Naive thymus-derived CD4-positive, alpha-beta T cell (primary cell): ENCODE data around the gene GMDS. TPM values are rescaled to one million over a fixed set of nuclear protein-coding genes. Genes with fewer than 3 reads are reported as not detected.

Experiments
- ATAC-seq: fragments of 150-1000 bp; cut with Tn5 transposase; 2 replicates; pipeline ENCODE4 v1.10.0; 2021; ENCODE audit warnings: mild to moderate bottlenecking, moderate library complexity
- CTCF ChIA-PET: fragments of 350-600 bp; sonication (Branson Sonifier 250); formaldehyde crosslinking; loops from one replicate; lab custom pipeline; 2021; ENCODE audit warnings: antibody characterized with exemption; lab: Charles Lee
- POLR2A ChIA-PET: fragments of 350-600 bp; sonication (Branson Sonifier 250); formaldehyde crosslinking; loops from one replicate; lab custom pipeline; 2021; ENCODE audit warnings: antibody characterized with exemption, inconsistent platforms; lab: Charles Lee
- DNase-seq, 9 donors: peaks; one replicate each; pipeline versions ENCODE4 v3.0.0 to v3.0.0-alpha.2; 2020 to 2022; ENCODE audit warnings: mixed read lengths in 1 of 9
- H3K27ac ChIP-seq: one replicate; pipeline ENCODE4 v1.7.0; 2013; ENCODE audit warnings: mild to moderate bottlenecking, low read depth, low read length, moderate library complexity
- H3K27me3 ChIP-seq, 2 donors: one replicate each; pipeline ENCODE4 v1.7.0; 2013; ENCODE audit warnings: low read length in 2 of 2, mild to moderate bottlenecking in 2 of 2, moderate library complexity in 2 of 2; ENCODE audit not compliant: control insufficient read depth in 2 of 2, insufficient read depth in 2 of 2
- H3K36me3 ChIP-seq, 3 experiments: 1 replicate in 2 of 3; 2 replicates in 1 of 3; pipeline ENCODE4 v1.7.0; 2013; ENCODE audit warnings: low read length in 3 of 3, mild to moderate bottlenecking in 3 of 3, moderate library complexity in 1 of 3; ENCODE audit not compliant: insufficient read depth in 3 of 3, control insufficient read depth in 2 of 3
- H3K4me1 ChIP-seq, 2 donors: one replicate each; pipeline ENCODE4 v1.7.0; 2013; ENCODE audit warnings: low read length in 2 of 2, mild to moderate bottlenecking in 2 of 2, moderate library complexity in 1 of 2; ENCODE audit not compliant: control insufficient read depth in 2 of 2, insufficient read depth in 2 of 2
- H3K4me3 ChIP-seq: 2 replicates; pipeline ENCODE4 v1.7.0; 2013; ENCODE audit warnings: mild to moderate bottlenecking, low read length
- H3K9me3 ChIP-seq, 3 experiments: 1 replicate in 2 of 3; 2 replicates in 1 of 3; pipeline ENCODE4 v1.7.0; 2013; ENCODE audit warnings: low read length in 3 of 3; ENCODE audit not compliant: control insufficient read depth in 2 of 3
- H3K27ac Mint-ChIP-seq, 9 donors: one replicate each; pipeline ENCODE4 v1.8.0; 2020 to 2022; ENCODE audit warnings: mixed read lengths in 9 of 9, mild to moderate bottlenecking in 8 of 9, moderate library complexity in 5 of 9, inconsistent platforms in 2 of 9
- H3K27me3 Mint-ChIP-seq, 5 donors: one replicate each; pipeline ENCODE4 v1.8.0; 2021 to 2022; ENCODE audit warnings: mixed read lengths in 5 of 5, mild to moderate bottlenecking in 1 of 5
- H3K36me3 Mint-ChIP-seq, 5 donors: one replicate each; pipeline ENCODE4 v1.8.0; 2020 to 2022; ENCODE audit warnings: mixed read lengths in 5 of 5, mild to moderate bottlenecking in 3 of 5, inconsistent platforms in 1 of 5
- H3K4me1 Mint-ChIP-seq, 7 donors: one replicate each; pipeline ENCODE4 v1.8.0; 2020 to 2022; ENCODE audit warnings: mixed read lengths in 7 of 7, mild to moderate bottlenecking in 3 of 7, inconsistent platforms in 1 of 7
- H3K4me3 Mint-ChIP-seq, 10 donors: one replicate each; pipeline ENCODE4 v1.8.0; 2020 to 2022; ENCODE audit warnings: mild to moderate bottlenecking in 10 of 10, mixed read lengths in 10 of 10, moderate library complexity in 6 of 10, inconsistent platforms in 2 of 10
- H3K9me3 Mint-ChIP-seq, 11 donors: one replicate each; pipeline ENCODE4 v1.8.0; 2020 to 2022; ENCODE audit warnings: mixed read lengths in 11 of 11, mild to moderate bottlenecking in 4 of 11, inconsistent platforms in 1 of 11, moderate library complexity in 1 of 11
- intact Hi-C, 2 donors: fragments of 100-400 bp; cut with micrococcal nuclease; formaldehyde crosslinking; loops; one replicate each; pipeline ENCODE4 v1.15.1; 2023
- polyA plus RNA-seq, 2 donors: library from polyadenylated mRNA; unstranded; fragments of 300-500 nt; fragmentation: Illumina TruSeq; gene quantifications; one replicate each; pipeline ENCODE4 v1.2.3, GENCODE V29; 2021
- total RNA-seq, 6 experiments: library from RNA in 5 of 6; stranded (reverse) in 5 of 6; gene quantifications; 1 replicate in 5 of 6; 2 replicates in 1 of 6; pipeline ENCODE4 v1.2.3 and lab custom pipeline; 2021 to 2026

The GMDS gene
- total and polyA plus RNA-seq, 7 experiments from 2014 or later, result 12.7 to 33.9 (median 18.3) TPM

GRCh38 chr6:2019051-2019450, 226.4 kb downstream of the GMDS start:
- H3K9me3 ChIP-seq, result peaks cover 0 to 4% (median 0%) of the 10 kb centered on the region in 3 experiments
- peaks cover 0 to 28% (median 16%) of the 10 kb centered on the region in 5 donors for H3K36me3 Mint-ChIP-seq
- CTCF ChIA-PET, result no interaction called here
- no peak overlapping the region for H3K4me3 ChIP-seq
- no peaks in the 10 kb centered on the region for H3K36me3 ChIP-seq
- H3K27ac ChIP-seq, result no peak overlapping the region
- peaks cover 4 to 30% (median 16%) of the 10 kb centered on the region in 7 donors for H3K4me1 Mint-ChIP-seq
- H3K27me3 ChIP-seq, result no peaks in the 10 kb centered on the region
- H3K9me3 Mint-ChIP-seq, result peaks cover 0 to 26% (median 14%) of the 10 kb centered on the region in 11 donors
- DNase-seq, result no peak
- H3K4me3 Mint-ChIP-seq, result no peak overlapping the region
- POLR2A ChIA-PET, result no interaction called here
- intact Hi-C loops, result no loop called here
- H3K27me3 Mint-ChIP-seq, result peaks cover 0 to 4% (median 0%) of the 10 kb centered on the region in 5 donors
- ATAC-seq, result no peak
- H3K4me1 ChIP-seq, result peaks cover 0 to 13% of the 10 kb centered on the region in 2 donors
- no peak overlapping the region for H3K27ac Mint-ChIP-seq

GRCh38 chr6:2016040-2016439, 229.4 kb downstream of the GMDS start:
- Histone ChIP-seq H3K9me3 (peaks cover 0 to 4% (median 0%) of the 10 kb centered on the region in 3 experiments), H3K4me1 (peaks cover 0 to 5% of the 10 kb centered on the region in 2 donors), H3K27ac (no peak overlapping the region), H3K4me3 (no peak overlapping the region), H3K36me3 (no peaks in the 10 kb centered on the region), H3K27me3 (no peaks in the 10 kb centered on the region)
- no peak overlapping the region for H3K4me3 Mint-ChIP-seq
- H3K9me3 Mint-ChIP-seq, result peaks cover 0 to 48% (median 21%) of the 10 kb centered on the region in 11 donors
- H3K27ac Mint-ChIP-seq, result no peak overlapping the region
- peaks cover 3 to 47% (median 36%) of the 10 kb centered on the region in 5 donors for H3K36me3 Mint-ChIP-seq
- intact Hi-C loops, result no loop called here
- CTCF ChIA-PET, result no interaction called here
- peaks cover 0 to 2% (median 0%) of the 10 kb centered on the region in 5 donors for H3K27me3 Mint-ChIP-seq
- POLR2A ChIA-PET, result no interaction called here
- no peak for ATAC-seq
- DNase-seq, result no peak
- H3K4me1 Mint-ChIP-seq, result peaks cover 3 to 7% (median 4%) of the 10 kb centered on the region in 7 donors

- POLR2A ChIA-PET, result interaction anchor here (0.5 kb wide), 1 partner anchor 9 kb away, joined by 3 read pairs; no protein-coding TSS in a partner anchor
- ATAC-seq (no peak), DNase-seq (no peak)
- no peaks in the 10 kb centered on the region for H3K27me3 ChIP-seq
- no peak overlapping the region for H3K27ac ChIP-seq
- H3K4me1 ChIP-seq, result no peaks in the 10 kb centered on the region
- intact Hi-C loops, result no loop called here
- H3K27me3 Mint-ChIP-seq, result no peaks in the 10 kb centered on the region
- H3K36me3 ChIP-seq, result no peaks in the 10 kb centered on the region
- peaks cover 1 to 49% (median 41%) of the 10 kb centered on the region in 5 donors for H3K36me3 Mint-ChIP-seq
- H3K27ac Mint-ChIP-seq, result no peak overlapping the region
- no peak overlapping the region for H3K4me3 Mint-ChIP-seq
- peaks cover 0 to 3% (median 0%) of the 10 kb centered on the region in 7 donors for H3K4me1 Mint-ChIP-seq
- CTCF ChIA-PET, result no interaction called here
- H3K9me3 Mint-ChIP-seq, result peaks cover 0 to 31% (median 6%) of the 10 kb centered on the region in 11 donors
- H3K9me3 ChIP-seq, result no peaks in the 10 kb centered on the region
- no peak overlapping the region for H3K4me3 ChIP-seq
These were observed 236.9 kb downstream of the GMDS start for GRCh38 chr6:2008383-2008976.

- CTCF ChIA-PET, result no interaction called here
- intact Hi-C loops, result no loop called here
These were observed 238.2 kb downstream of the GMDS start for GRCh38 chr6:2007165-2007564.

GRCh38 chr6:2004888-2005287, 240.5 kb downstream of the GMDS start:
- Histone ChIP-seq H3K27ac (no peak overlapping the region), H3K27me3 (no peaks in the 10 kb centered on the region), H3K4me3 (no peak overlapping the region), H3K4me1 (no peaks in the 10 kb centered on the region), H3K9me3 (no peaks in the 10 kb centered on the region), H3K36me3 (no peaks in the 10 kb centered on the region)
- ChIA-PET POLR2A (no interaction called here), CTCF (no interaction called here)
- Mint-ChIP-seq H3K36me3 (peaks cover 1 to 44% (median 22%) of the 10 kb centered on the region in 5 donors), H3K4me1 (peaks cover 0 to 2% (median 0%) of the 10 kb centered on the region in 7 donors), H3K9me3 (peaks cover 0 to 6% (median 3%) of the 10 kb centered on the region in 11 donors), H3K27me3 (no peaks in the 10 kb centered on the region), H3K27ac (no peak overlapping the region), H3K4me3 (no peak overlapping the region)
- no peak for ATAC-seq
- intact Hi-C loops, result no loop called here
- DNase-seq, result no peak

More at GRCh38 chr6:2007165-2007564, 238.2 kb downstream of the GMDS start:
- DNase-seq, result no peak
- H3K9me3 ChIP-seq, result no peaks in the 10 kb centered on the region
- H3K36me3 ChIP-seq, result no peaks in the 10 kb centered on the region
- POLR2A ChIA-PET, result no interaction called here
- Mint-ChIP-seq H3K4me3 (no peak overlapping the region), H3K36me3 (peaks cover 1 to 52% (median 36%) of the 10 kb centered on the region in 5 donors), H3K9me3 (peaks cover 0 to 22% (median 6%) of the 10 kb centered on the region in 11 donors), H3K4me1 (peaks cover 0 to 2% (median 0%) of the 10 kb centered on the region in 7 donors), H3K27ac (no peak overlapping the region), H3K27me3 (no peaks in the 10 kb centered on the region)
- no peaks in the 10 kb centered on the region for H3K27me3 ChIP-seq
- no peaks in the 10 kb centered on the region for H3K4me1 ChIP-seq
- H3K27ac ChIP-seq, result no peak overlapping the region
- ATAC-seq, result no peak
- H3K4me3 ChIP-seq, result no peak overlapping the region

- Mint-ChIP-seq H3K9me3 (peaks cover 0 to 5% (median 0%) of the 10 kb centered on the region in 11 donors), H3K27ac (no peak overlapping the region), H3K4me3 (no peak overlapping the region), H3K4me1 (peaks cover 0 to 5% (median 0%) of the 10 kb centered on the region in 7 donors), H3K36me3 (peaks cover 0 to 34% (median 15%) of the 10 kb centered on the region in 5 donors), H3K27me3 (no peaks in the 10 kb centered on the region)
- DNase-seq (no peak), ATAC-seq (no peak)
- H3K36me3 ChIP-seq, result no peaks in the 10 kb centered on the region
- H3K27ac ChIP-seq, result no peak overlapping the region
- intact Hi-C loops, result no loop called here
- POLR2A ChIA-PET, result no interaction called here
- H3K4me3 ChIP-seq, result no peak overlapping the region
- H3K4me1 ChIP-seq, result no peaks in the 10 kb centered on the region
- CTCF ChIA-PET, result no interaction called here
- no peaks in the 10 kb centered on the region for H3K9me3 ChIP-seq
- H3K27me3 ChIP-seq, result no peaks in the 10 kb centered on the region
These were observed 244.4 kb downstream of the GMDS start for GRCh38 chr6:2000962-2001361.

GRCh38 chr6:1997702-1998101, 247.7 kb downstream of the GMDS start:
- Mint-ChIP-seq H3K36me3 (peaks cover 0 to 28% (median 15%) of the 10 kb centered on the region in 5 donors), H3K4me1 (peaks cover 0 to 7% (median 0%) of the 10 kb centered on the region in 7 donors), H3K27ac (no peak overlapping the region), H3K4me3 (no peak overlapping the region), H3K27me3 (no peaks in the 10 kb centered on the region), H3K9me3 (peaks cover 0 to 4% (median 0%) of the 10 kb centered on the region in 11 donors)
- Histone ChIP-seq H3K9me3 (no peaks in the 10 kb centered on the region), H3K27me3 (no peaks in the 10 kb centered on the region), H3K27ac (no peak overlapping the region), H3K4me3 (no peak overlapping the region), H3K36me3 (no peaks in the 10 kb centered on the region), H3K4me1 (no peaks in the 10 kb centered on the region)
- POLR2A ChIA-PET, result no interaction called here
- no peak for DNase-seq
- CTCF ChIA-PET, result no interaction called here
- ATAC-seq, result no peak
- intact Hi-C loops, result no loop called here
